Stimulated activated CD8-positive, alpha-beta memory T cell treated with anti-CD3 and anti-CD28 coated beads, Interleukin-4, amount 100 ng/mL, for 48 hours (primary cell): ENCODE data around the gene ARTN.

Experiments used
- DNase-seq: peaks from one replicate; pipeline ENCODE4 v3.0.0-alpha.2; 2020

ARTN gene

DNA sequence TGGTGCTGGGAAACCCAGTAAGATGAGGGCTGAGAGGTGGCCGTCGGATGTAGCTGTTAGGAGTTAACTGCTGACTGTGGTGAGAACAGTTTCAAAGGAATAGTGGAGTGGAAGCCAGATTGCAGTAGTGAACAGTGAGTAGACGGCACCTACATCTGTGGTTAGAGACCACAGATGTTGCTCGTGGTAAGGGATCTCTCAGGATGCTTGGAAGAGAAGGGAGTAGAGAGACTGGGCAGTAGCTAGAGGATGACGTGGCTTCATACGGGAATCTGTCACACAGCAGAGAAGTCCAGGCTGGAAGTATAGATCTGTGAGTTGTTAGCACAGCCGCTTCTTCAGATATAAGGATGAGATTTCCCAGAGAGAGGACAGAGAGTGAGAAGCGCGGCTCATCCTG is 7.8 kb upstream of the ARTN start:
- no peak for DNase-seq

GRCh38 chr1:43930168-43930948 is 3.2 kb upstream of the ARTN start:
- DNase-seq = no peak

GRCh38 chr1:43930949-43931275 is 2.7 kb upstream of the ARTN start:
- DNase-seq = no peak

DNA sequence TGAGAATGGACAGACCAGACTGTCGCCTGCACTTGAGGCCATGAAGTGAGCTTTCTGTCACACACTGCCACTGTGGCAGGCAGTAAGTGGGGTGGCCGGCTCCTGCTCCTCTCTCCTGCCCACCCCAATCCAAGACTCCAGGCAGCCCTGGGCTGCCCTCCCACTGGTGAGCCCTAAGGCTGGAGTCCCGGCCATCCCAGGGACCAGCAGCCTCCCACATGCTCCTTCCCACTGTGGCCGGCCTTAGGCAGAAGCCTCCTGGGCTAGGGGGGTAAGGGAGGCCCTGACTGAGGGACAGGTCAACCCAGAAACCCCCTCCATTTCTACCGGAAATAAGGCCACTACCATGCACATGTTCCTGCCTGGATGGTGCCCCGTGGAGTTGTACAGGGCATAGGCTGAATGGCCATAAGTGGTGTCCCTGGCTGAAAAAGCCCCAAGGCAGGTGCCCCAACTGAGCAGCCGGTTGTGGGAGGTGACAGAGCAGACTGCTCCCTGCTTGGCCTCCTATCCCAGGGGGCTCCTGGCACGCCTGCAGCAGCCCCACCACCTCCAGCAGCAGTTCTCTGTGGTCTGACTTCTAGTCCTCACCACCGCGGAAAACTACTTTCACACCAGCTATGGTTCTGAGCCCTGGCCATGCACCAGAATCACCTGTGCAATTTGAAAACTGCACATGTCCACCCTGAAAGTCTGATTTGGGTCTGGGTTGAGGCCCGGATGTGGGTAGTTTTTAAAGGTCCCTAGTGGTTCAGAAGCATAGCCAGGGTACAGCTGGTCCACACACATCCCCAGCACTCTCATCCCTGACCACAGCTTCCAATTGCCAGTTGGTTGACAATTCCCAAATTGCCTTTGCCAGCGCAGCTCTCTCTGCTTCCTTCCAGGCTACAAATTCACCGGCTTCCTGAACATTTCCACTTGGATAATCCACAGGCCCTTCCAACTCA is 1.6 kb upstream of the ARTN start:
- DNase-seq = no peak

- DNase-seq = no peak
Observed at GRCh38 chr1:43932786-43933385, 715 bp upstream of the ARTN start.

GRCh38 chr1:43934101-43934985 is 742 bp downstream of the ARTN start:
- DNase-seq = peak; percentile 81

DNA sequence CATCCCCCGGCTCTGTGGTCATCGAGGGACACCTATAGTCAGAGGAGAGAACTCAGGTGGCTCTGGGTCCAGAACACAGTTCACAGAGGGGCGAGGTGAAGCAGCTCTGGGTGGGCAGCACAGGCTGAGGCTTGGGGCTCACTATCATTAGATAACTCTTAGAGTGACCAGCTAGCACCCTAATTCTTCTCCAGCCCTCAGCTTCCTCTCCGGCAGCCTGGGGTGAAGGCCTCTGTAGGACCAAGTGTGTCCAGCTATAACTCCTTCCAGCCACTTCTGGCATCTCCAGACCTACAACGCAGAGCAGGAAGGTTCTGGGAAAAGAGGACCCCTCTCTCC is 1.4 kb downstream of the ARTN start:
- DNase-seq = no peak

DNA sequence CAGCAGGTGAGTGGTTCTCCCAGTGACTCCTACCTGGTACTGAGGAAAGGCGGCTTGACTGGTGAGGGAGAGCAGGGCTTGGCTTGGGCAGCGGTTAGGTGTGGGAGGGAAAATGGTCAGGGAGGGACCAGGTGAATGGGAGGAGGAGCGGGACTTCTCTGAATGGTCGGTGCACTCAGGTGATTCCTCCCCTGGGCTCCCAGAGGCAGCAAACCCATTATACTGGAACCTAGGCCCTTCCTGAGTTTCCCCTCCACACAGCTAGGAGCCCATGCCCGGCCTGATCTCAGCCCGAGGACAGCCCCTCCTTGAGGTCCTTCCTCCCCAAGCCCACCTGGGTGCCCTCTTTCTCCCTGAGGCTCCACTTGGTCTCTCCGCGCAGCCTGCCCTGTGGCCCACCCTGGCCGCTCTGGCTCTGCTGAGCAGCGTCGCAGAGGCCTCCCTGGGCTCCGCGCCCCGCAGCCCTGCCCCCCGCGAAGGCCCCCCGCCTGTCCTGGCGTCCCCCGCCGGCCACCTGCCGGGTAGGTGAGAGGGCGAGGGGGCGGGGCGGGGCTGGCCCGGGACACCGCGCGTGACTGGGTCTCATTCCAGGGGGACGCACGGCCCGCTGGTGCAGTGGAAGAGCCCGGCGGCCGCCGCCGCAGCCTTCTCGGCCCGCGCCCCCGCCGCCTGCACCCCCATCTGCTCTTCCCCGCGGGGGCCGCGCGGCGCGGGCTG is 2.3 kb downstream of the ARTN start:
- no peak for DNase-seq

- no peak for DNase-seq
Observed at GRCh38 chr1:43936431-43937151, 3.0 kb downstream of the ARTN start.

DNA sequence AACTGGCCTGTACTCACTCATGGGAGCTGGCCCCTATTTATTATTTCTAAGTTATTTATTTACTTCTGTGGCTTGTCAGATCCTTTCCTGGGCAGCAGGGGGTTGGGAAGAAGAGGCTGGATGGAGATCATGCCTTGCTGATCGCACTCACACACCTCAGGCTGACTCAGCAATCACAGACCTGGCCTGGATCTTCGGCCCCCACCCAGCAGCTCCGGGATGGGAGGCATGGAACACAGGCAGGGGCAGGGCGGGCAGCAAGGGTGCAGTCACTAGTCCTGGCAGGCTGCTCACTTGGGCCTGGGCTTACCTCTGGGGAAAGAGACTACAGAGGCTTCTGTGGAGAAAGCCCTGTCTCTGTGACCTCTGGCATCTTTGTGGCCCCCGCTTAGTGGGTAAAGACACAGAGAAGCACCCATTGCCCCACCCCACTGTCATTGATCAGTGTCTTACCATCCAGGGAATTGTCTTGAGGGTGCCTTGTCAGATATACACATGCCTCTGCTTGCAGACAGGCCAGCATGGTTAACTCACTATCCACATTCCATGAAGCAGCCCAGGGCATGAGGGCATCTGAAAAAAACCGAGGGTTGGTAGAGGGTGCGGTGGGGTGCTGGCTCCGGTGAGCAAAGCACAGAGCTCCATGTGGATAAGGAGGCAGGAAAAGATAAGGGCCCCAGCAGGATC is 3.7 kb downstream of the ARTN start:
- DNase-seq = no peak

- DNase-seq = no peak
Observed at GRCh38 chr1:43938383-43938782, 4.8 kb downstream of the ARTN start.

GRCh38 chr1:43938892-43939587 is 5.4 kb downstream of the ARTN start:
- no peak for DNase-seq

GRCh38 chr1:43942411-43942810 is 8.8 kb downstream of the ARTN start:
- DNase-seq = no peak

- no peak for DNase-seq
Observed at GRCh38 chr1:43944860-43945259, 11.3 kb downstream of the ARTN start.

- DNase-seq = no peak
Observed at GRCh38 chr1:43945674-43946235, 12.2 kb downstream of the ARTN start.

DNA sequence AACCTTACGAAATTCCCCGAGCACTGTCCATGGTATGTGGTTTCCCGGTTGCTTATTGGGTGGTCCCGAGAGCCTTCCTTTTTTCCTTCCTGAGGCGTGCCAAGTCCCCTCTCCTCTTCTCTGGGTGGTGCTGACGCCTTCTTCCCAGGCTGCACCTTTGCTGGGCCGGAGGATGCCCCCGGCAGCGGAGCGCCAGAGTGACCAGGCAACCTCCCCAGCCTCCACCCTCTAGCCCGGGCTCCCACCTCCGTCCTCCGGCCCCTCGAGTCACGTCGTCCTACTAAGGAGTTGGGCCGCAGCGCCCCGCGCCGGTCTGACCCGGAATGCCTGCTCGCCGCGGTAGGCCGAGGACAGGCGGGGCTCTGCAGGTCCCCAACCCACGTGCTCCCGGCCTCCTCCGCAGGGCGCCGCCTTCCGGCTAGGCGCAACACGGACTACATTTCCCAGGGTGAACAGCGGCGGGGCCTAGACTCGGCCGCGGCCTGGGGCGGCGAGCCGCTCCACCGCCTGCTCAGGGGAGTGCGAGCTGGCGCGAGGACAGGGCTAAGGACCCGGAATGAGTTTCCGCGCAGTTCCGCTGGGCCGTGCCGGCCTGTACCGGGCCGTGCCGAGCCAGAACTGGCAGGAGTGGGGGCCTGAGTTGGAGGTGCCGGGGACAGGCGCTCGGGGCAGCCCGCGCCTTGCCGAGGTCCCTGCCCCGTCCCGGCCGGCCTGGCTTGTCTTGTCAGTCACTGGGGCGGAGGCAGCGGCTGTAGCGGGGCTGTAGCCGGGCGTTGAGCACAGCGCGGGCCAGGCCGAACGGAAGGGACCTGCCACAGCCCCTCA is 12.8 kb downstream of the ARTN start, which contains the start of gene IPO13:
Gene IPO13, plus strand, starts transcription at position 715 of the 825 bp plus-strand sequence. CDS start 651 bp downstream, outside the sequence.
- peak; percentile 96 for DNase-seq

- DNase-seq = no peak
Observed at GRCh38 chr1:43947061-43947873, 13.7 kb downstream of the ARTN start.
